WTC11 (cell line): ENCODE results near the gene SCUBE1.

Experiments used
- OVOL2 ChIP-seq: fragments of 250-450 bp; sonication (Bioruptor Pico); IDR thresholded peaks from 2 replicates; pipeline ENCODE4 v1.9.0; 2021; ENCODE audit warnings: mild to moderate bottlenecking, borderline replicate concordance
- SMAD3 ChIP-seq: sonication (generic); formaldehyde crosslinking; IDR thresholded peaks from 2 replicates; pipeline ENCODE4 v1.8.0; 2022; ENCODE audit warnings: missing genetic modification reagents, mild to moderate bottlenecking, borderline replicate concordance
- ZNF138 ChIP-seq: sonication (generic); formaldehyde crosslinking; conservative IDR thresholded peaks from 2 replicates; pipeline ENCODE4 v1.8.1; 2022; ENCODE audit warnings: mild to moderate bottlenecking, moderate library complexity, missing genetic modification reagents
- TF ChIP-seq, protein P1 (sequence below): fragments of 200-600 bp; IDR thresholded peaks from 2 replicates; pipeline ENCODE4 v1.8.0; 2022; ENCODE audit warnings: antibody characterized with exemption
- TF ChIP-seq, protein P2 (sequence below): fragments of 250-450 bp; sonication (Bioruptor Pico); IDR thresholded peaks from 2 replicates; pipeline ENCODE4 v1.9.0; 2021; ENCODE audit warnings: mild to moderate bottlenecking

DNA sequence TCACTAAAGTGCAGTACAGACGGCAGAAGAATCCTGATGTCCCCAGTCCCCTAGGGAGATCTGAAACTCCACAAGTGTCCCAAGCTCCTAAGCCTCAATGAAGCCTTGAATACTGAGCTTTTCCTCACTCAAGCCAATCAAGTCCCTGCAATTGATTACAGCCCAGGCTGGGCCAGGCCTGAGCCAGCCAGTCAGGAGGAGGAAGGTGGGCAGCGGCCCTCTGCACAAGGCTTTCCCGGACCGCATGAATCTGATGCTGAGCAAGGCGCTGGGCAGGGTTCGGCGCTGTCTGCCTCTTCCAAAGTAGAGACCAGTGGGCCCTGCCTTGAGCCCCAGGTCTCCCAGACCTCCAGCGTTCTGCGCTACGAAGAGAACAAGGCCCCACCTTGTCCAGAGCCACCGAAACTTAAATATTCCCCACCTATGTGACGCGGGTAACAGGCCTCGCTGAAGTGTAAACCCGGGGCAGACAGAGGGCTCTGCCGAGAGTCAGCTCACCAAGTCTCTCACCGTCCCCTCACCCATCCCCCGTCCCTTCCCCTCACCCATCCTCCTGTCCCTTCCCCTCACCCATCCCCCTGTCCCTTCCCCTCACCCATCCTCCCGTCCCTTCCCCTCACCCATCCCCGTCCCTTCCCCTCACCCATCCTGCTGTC is 63.2 kb downstream of the SCUBE1 start:
- no peak for TF ChIP-seq OVOL2 (CRISPR knock-in tag)
- TF ChIP-seq, protein P1, sequence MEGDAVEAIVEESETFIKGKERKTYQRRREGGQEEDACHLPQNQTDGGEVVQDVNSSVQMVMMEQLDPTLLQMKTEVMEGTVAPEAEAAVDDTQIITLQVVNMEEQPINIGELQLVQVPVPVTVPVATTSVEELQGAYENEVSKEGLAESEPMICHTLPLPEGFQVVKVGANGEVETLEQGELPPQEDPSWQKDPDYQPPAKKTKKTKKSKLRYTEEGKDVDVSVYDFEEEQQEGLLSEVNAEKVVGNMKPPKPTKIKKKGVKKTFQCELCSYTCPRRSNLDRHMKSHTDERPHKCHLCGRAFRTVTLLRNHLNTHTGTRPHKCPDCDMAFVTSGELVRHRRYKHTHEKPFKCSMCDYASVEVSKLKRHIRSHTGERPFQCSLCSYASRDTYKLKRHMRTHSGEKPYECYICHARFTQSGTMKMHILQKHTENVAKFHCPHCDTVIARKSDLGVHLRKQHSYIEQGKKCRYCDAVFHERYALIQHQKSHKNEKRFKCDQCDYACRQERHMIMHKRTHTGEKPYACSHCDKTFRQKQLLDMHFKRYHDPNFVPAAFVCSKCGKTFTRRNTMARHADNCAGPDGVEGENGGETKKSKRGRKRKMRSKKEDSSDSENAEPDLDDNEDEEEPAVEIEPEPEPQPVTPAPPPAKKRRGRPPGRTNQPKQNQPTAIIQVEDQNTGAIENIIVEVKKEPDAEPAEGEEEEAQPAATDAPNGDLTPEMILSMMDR, result no peak
- TF ChIP-seq ZNF138, result no peak
- TF ChIP-seq SMAD3 (CRISPR knock-in tag), result no peak
- TF ChIP-seq, protein P2, sequence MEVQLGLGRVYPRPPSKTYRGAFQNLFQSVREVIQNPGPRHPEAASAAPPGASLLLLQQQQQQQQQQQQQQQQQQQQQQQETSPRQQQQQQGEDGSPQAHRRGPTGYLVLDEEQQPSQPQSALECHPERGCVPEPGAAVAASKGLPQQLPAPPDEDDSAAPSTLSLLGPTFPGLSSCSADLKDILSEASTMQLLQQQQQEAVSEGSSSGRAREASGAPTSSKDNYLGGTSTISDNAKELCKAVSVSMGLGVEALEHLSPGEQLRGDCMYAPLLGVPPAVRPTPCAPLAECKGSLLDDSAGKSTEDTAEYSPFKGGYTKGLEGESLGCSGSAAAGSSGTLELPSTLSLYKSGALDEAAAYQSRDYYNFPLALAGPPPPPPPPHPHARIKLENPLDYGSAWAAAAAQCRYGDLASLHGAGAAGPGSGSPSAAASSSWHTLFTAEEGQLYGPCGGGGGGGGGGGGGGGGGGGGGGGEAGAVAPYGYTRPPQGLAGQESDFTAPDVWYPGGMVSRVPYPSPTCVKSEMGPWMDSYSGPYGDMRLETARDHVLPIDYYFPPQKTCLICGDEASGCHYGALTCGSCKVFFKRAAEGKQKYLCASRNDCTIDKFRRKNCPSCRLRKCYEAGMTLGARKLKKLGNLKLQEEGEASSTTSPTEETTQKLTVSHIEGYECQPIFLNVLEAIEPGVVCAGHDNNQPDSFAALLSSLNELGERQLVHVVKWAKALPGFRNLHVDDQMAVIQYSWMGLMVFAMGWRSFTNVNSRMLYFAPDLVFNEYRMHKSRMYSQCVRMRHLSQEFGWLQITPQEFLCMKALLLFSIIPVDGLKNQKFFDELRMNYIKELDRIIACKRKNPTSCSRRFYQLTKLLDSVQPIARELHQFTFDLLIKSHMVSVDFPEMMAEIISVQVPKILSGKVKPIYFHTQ, result no peak
